HL-60/S4 treated with phorbol 12-myristate 13-acetate at 8.2 ng/mL for 4 days and 3 days (cell line): ENCODE results near the gene MSH3.
"Not testable (repeated sequence)": the region's sequence is repeated elsewhere in the genome, so short reads cannot be mapped to it uniquely, and the experiment has no call there.

Experiments
- in situ Hi-C: fragments of 300-500 bp; cut with MboI; formaldehyde crosslinking; loops from 2 replicates; pipeline ENCODE4 v1.15.0; 2022; ENCODE audit warnings: low sequenced_read_pairs

The MSH3 gene

GRCh38 chr5:80841026-80841797 is 186.8 kb downstream of the MSH3 start:
- in situ Hi-C loops = not testable (repeated sequence)

- in situ Hi-C loops = not testable (repeated sequence)
Observed at GRCh38 chr5:80846422-80846821, 192.0 kb downstream of the MSH3 start.

DNA sequence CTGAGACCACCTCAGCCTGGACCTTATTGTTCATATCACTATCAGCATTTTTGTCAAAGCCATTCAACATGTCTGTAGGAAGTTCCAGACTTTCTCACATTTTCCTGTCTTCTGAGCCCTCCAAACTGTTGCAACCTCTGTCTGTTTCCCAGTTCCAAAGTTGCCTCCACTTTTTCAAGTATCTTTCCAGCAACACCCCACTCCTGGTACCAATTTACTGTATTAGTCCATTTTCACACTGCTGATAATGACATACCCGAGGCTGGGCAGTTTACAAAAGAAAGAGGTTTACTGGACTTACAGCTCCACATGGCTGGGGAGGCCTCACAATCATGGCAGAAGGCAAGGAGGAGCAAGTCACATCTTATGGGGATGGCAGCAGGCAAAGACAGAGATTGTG is 195.7 kb downstream of the MSH3 start:
- in situ Hi-C loops = not testable (repeated sequence)

- in situ Hi-C loops = no loop called here
Observed at GRCh38 chr5:80852331-80853245, 198.1 kb downstream of the MSH3 start.

DNA sequence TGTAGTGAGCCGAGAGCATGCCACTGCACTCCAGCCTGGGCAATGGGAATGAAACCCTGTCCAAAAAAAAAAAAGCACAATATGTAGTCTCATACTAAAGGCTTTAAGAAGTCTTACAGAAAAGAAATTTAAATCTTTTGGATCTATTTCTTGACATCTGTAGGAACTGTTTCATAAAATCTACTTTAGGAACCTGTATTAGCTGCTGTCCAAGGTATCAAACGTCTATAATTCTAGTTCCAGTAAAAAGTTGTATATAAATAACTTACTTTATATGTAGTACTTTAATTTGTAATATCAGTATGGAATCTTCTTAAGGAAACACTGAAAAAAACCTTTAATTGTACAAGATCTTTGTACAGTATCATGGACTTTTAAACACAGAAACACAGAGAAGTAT is 199.0 kb downstream of the MSH3 start:
- in situ Hi-C loops = no loop called here

DNA sequence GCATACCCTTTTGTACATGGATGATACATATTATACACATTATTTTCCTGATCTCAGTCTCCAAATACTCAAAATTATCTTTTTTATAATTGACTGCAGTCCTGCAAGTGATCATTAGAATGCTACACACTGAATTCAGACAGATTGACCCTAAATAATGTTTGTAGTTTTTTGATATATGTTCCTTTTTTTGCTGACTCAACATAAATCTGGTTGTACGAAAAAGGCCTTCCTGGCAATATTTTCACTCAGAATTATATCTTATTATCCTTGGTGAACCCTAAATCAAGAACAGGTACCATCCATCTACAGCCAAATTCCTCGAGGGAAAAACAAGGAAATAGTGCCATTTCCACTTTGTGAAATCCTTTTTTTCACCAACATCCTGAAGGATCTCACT is 200.1 kb downstream of the MSH3 start:
- in situ Hi-C loops = no loop called here

DNA sequence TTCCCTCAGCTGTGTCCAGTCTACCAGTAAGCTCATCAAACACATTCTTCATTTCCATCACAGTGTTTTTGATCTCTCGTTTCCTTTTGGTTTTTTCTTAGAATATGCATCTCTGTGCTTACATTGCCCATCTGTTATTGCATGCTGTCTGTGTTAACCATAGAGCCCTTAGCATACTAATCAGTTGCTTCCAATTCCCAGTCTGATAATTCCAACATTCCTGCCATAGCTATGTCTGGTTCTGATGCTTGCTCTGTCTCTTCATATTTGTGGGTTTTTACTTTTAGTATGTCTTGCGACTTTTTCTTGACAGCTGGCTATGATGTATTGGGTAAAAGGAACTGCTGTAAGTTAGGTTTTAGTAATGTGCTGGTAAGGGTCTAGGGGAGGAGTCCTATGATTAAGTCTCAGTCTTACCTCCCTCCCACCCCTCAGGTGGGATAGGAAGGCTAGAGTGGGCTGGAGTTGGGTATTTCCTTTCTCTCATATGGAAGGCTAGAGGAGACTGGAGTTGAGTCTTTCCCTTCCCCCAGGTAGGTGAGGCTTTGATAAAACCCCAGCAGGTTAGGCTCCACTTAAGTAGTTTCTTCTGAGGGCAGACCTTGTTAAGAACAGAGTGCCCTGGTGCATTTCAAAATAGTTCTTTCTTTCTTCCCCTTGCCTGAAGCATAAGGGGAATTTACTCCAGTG is 206.6 kb downstream of the MSH3 start:
- in situ Hi-C loops = no loop called here

DNA sequence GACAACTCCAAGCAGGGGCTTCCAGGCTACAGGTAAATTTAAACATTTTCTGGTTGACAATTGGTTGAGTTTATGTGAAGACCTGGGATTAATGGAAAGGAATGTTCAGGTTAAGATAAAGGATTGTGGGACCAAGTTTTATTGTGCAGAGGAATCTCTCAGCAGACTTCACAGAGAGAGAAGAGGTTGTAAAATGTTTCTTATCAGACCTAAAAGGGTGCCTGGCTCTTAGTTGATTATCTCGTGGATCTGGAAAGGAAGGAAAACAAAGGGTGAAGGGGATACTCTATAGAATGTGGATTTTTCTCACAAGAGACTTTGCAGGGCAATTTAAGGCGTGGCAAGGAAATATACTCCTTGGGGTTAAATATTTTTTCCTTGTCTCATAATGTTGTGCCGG is 209.3 kb downstream of the MSH3 start:
- in situ Hi-C loops = no loop called here

DNA sequence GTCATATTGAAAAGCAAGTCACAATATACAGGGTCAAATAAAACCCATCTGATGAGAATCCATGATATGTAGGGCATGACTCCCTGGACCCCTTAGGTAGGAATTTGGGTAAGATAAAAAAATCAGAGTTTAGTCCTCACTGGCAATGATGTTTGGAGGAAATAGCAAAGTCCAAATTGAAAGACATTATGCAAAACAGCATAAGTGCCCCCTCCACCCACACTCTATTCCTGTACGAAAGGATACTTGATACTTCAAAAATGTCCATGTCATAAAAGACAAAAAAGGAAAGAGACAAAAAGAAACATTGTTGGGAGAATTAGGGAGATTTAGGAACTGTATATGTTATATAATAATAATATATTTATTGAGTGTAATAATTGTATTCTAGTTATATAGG is 209.7 kb downstream of the MSH3 start:
- in situ Hi-C loops = no loop called here

DNA sequence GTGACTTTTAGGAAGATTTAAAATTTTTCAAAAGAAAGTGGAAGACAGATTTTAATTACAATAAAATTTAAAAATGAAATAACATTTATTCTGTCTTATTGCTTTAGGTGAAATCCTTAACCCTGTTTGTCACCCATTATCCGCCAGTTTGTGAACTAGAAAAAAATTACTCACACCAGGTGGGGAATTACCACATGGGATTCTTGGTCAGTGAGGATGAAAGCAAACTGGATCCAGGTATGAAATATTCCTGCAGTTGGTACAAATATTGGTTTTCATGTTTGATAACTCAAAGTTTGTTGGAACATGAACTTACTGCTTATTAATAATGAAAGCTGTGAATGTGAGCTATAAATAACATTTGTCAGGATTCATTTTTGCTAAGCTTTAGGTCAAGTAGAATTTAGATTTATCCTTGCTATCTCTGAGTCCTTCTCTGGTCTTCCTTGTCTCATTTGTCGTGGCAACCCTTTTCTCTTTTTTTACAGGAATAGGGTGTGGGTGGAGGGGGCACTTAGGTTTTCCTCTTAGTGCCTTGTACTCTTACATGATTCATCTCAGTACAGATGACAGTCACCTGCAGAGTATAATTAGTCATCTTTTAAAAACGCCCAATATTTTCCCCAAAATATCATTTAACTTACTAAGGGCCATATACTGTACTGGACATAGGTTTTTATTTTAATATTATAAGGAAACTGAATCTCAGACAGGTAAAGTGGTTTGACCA is 210.4 kb downstream of the MSH3 start:
- in situ Hi-C loops = no loop called here

DNA sequence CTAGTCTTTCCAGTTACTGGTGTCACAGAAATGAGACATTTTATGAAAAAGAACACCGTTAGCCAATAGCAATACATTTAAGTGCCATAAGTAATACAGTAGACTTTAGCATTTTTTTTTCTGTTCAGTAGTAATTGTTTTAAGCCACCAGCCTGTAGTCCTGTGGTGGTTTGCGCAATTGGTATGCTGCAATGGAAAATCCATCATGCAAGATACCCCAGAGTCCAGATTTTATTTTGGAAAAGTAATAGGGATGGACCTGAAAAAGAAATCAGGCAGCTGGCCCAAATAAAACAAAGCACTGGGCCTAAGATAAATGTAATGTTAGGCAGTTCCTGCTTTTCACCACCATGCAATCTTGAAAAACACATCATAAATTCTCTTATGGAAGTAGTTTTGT is 211.1 kb downstream of the MSH3 start:
- in situ Hi-C loops = no loop called here

DNA sequence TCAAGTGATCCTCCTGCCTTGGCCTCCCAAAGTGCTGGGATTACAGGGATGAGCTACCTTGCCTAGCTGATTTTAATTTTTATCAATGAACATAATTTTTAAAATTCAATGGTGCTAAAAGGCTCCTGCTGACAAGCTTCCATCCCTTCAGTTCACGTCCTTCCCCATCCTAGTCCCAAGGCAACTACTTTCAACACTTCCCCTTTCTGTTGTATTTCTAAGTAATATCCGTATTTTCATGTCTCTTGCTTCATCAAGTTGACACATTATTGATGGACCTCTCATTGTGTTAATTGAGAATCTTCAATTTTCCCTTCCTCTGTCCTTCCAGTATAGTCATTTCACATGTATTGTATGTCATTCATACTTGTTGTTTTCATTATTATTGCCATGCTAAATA is 211.9 kb downstream of the MSH3 start:
- in situ Hi-C loops = no loop called here

DNA sequence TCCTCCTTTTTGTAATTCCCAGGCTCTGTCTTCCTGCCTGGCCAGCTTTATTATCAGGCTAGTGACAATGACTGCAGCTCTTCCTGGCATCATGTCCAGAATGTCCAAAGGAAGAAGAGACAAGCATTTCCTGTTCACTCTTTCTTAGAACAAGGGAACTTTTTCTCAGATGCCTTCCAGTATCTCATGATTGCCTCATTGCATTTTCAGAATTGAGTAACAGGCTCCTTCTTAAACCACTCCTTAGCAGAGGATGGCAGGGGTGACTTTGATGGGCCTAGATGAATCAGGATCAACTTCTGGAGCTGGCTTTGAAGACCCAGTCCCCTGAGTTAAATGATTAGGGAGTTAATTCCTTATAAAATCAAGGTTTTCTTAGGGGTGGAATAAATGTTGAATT is 212.8 kb downstream of the MSH3 start:
- in situ Hi-C loops = no loop called here

GRCh38 chr5:80870442-80870841 is 216.0 kb downstream of the MSH3 start:
- in situ Hi-C loops = no loop called here

GRCh38 chr5:80871541-80871961 is 217.1 kb downstream of the MSH3 start:
- in situ Hi-C loops = no loop called here

DNA sequence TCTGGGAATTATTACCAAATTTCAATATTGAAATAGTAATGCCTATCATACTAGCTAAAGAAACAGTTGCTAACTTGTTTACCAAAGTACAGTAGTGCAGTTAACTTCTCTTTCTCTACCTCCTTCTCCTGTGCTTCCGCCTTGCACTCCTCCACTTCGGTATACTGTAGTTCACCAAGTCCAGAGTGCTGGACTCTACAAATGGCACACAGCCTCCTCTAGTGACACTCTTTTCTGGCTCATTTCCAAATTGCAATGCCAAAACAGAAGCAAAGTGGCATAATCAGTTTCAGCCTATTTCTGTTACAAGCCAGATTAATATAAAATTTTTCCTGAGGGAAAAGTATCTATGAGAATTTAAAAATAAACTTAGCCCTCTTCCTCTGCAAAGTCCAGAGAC is 219.7 kb downstream of the MSH3 start:
- in situ Hi-C loops = no loop called here

- in situ Hi-C loops = no loop called here
Observed at GRCh38 chr5:80877592-80877991, 223.1 kb downstream of the MSH3 start.

DNA sequence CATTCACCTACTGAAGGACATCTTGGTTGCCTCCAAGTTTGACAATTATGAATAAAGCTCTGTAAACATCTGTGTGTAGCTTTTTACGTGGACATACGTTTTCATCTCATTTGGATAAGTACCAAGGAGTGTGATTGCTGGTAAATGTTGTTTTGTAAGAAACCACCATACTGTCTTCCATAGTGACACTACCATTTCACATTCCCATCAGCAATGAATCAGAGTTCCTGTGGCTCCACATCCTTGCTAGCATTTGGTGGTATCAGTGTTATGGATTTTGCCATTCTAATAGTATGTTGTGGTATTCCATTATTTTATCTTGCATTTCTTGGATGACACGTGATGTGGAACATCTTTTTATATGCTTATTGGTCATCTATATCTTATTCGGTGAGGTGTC is 227.3 kb downstream of the MSH3 start:
- in situ Hi-C loops = no loop called here

- in situ Hi-C loops = not testable (repeated sequence)
Observed at GRCh38 chr5:80883390-80883789, 228.9 kb downstream of the MSH3 start.

DNA sequence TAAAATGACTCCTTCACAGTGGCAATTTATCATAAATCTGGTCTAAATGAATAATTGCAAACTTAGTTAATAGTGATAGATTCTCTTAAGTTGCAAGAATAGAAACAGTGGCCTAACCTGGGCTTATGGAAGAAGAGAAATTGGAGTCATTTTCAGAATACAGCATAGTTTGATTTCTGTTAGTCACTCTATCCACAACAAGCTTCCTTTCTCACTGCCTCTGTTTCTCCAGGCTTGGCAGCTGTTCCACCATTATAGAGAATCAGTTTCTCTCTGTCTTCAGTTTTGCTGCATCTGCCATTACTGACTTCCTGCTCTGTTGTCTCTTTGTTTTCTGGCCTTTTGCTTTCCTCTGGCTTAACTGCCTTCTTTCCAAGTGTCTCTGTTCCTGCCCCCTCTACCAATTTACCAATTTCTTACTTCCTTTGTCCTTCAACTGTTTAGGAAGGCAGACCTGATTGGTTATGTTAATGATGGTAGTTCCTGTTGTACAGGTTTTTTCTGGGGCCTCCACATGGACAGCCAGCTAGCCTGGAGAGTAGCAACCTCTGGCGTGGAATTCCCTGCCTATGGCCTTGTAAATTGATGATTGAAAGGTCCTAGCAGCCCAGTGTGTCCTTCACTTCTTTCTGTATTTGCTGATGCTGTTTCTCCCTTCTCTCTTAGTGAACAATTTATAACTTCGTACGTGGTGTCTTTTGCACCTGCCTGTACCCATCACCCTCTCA is 229.8 kb downstream of the MSH3 start:
- in situ Hi-C loops = no loop called here
